Naive thymus-derived CD4-positive, alpha-beta T cell (primary cell): ENCODE data around the gene FBXL16. TPM values are rescaled to one million over a fixed set of nuclear protein-coding genes. Genes with fewer than 3 reads are reported as not detected.
A peak's percentile ranks its signal among the peaks of the same experiment; 100 is the strongest.

Experiments used
- ATAC-seq: fragments of 150-1000 bp; cut with Tn5 transposase; 2 replicates; pipeline ENCODE4 v1.10.0; 2021; ENCODE audit warnings: mild to moderate bottlenecking, moderate library complexity
- CTCF ChIA-PET: fragments of 350-600 bp; sonication (Branson Sonifier 250); formaldehyde crosslinking; loops from one replicate; lab custom pipeline; 2021; ENCODE audit warnings: antibody characterized with exemption; lab: Charles Lee
- POLR2A ChIA-PET: fragments of 350-600 bp; sonication (Branson Sonifier 250); formaldehyde crosslinking; loops from one replicate; lab custom pipeline; 2021; ENCODE audit warnings: antibody characterized with exemption, inconsistent platforms; lab: Charles Lee
- DNase-seq, 9 donors: peaks; one replicate each; pipeline versions ENCODE4 v3.0.0 to v3.0.0-alpha.2; 2020 to 2022; ENCODE audit warnings: mixed read lengths in 1 of 9
- H3K27ac ChIP-seq: one replicate; pipeline ENCODE4 v1.7.0; 2013; ENCODE audit warnings: mild to moderate bottlenecking, low read depth, low read length, moderate library complexity
- H3K27me3 ChIP-seq, 2 donors: one replicate each; pipeline ENCODE4 v1.7.0; 2013; ENCODE audit warnings: low read length in 2 of 2, mild to moderate bottlenecking in 2 of 2, moderate library complexity in 2 of 2; ENCODE audit not compliant: control insufficient read depth in 2 of 2, insufficient read depth in 2 of 2
- H3K36me3 ChIP-seq, 3 experiments: 1 replicate in 2 of 3; 2 replicates in 1 of 3; pipeline ENCODE4 v1.7.0; 2013; ENCODE audit warnings: low read length in 3 of 3, mild to moderate bottlenecking in 3 of 3, moderate library complexity in 1 of 3; ENCODE audit not compliant: insufficient read depth in 3 of 3, control insufficient read depth in 2 of 3
- H3K4me1 ChIP-seq, 2 donors: one replicate each; pipeline ENCODE4 v1.7.0; 2013; ENCODE audit warnings: low read length in 2 of 2, mild to moderate bottlenecking in 2 of 2, moderate library complexity in 1 of 2; ENCODE audit not compliant: control insufficient read depth in 2 of 2, insufficient read depth in 2 of 2
- H3K4me3 ChIP-seq: 2 replicates; pipeline ENCODE4 v1.7.0; 2013; ENCODE audit warnings: mild to moderate bottlenecking, low read length
- H3K9me3 ChIP-seq, 3 experiments: 1 replicate in 2 of 3; 2 replicates in 1 of 3; pipeline ENCODE4 v1.7.0; 2013; ENCODE audit warnings: low read length in 3 of 3; ENCODE audit not compliant: control insufficient read depth in 2 of 3
- H3K27ac Mint-ChIP-seq, 9 donors: one replicate each; pipeline ENCODE4 v1.8.0; 2020 to 2022; ENCODE audit warnings: mixed read lengths in 9 of 9, mild to moderate bottlenecking in 8 of 9, moderate library complexity in 5 of 9, inconsistent platforms in 2 of 9
- H3K27me3 Mint-ChIP-seq, 5 donors: one replicate each; pipeline ENCODE4 v1.8.0; 2021 to 2022; ENCODE audit warnings: mixed read lengths in 5 of 5, mild to moderate bottlenecking in 1 of 5
- H3K36me3 Mint-ChIP-seq, 5 donors: one replicate each; pipeline ENCODE4 v1.8.0; 2020 to 2022; ENCODE audit warnings: mixed read lengths in 5 of 5, mild to moderate bottlenecking in 3 of 5, inconsistent platforms in 1 of 5
- H3K4me1 Mint-ChIP-seq, 7 donors: one replicate each; pipeline ENCODE4 v1.8.0; 2020 to 2022; ENCODE audit warnings: mixed read lengths in 7 of 7, mild to moderate bottlenecking in 3 of 7, inconsistent platforms in 1 of 7
- H3K4me3 Mint-ChIP-seq, 10 donors: one replicate each; pipeline ENCODE4 v1.8.0; 2020 to 2022; ENCODE audit warnings: mild to moderate bottlenecking in 10 of 10, mixed read lengths in 10 of 10, moderate library complexity in 6 of 10, inconsistent platforms in 2 of 10
- H3K9me3 Mint-ChIP-seq, 11 donors: one replicate each; pipeline ENCODE4 v1.8.0; 2020 to 2022; ENCODE audit warnings: mixed read lengths in 11 of 11, mild to moderate bottlenecking in 4 of 11, inconsistent platforms in 1 of 11, moderate library complexity in 1 of 11
- intact Hi-C, 2 donors: fragments of 100-400 bp; cut with micrococcal nuclease; formaldehyde crosslinking; loops; one replicate each; pipeline ENCODE4 v1.15.1; 2023
- polyA plus RNA-seq, 2 donors: library from polyadenylated mRNA; unstranded; fragments of 300-500 nt; fragmentation: Illumina TruSeq; gene quantifications; one replicate each; pipeline ENCODE4 v1.2.3, GENCODE V29; 2021
- total RNA-seq, 6 experiments: library from RNA in 5 of 6; stranded (reverse) in 5 of 6; gene quantifications; 1 replicate in 5 of 6; 2 replicates in 1 of 6; pipeline ENCODE4 v1.2.3 and lab custom pipeline; 2021 to 2026

The FBXL16 gene
- total and polyA plus RNA-seq, 7 experiments from 2014 or later = 11.1 to 45.4 (median 18.0) TPM

DNA sequence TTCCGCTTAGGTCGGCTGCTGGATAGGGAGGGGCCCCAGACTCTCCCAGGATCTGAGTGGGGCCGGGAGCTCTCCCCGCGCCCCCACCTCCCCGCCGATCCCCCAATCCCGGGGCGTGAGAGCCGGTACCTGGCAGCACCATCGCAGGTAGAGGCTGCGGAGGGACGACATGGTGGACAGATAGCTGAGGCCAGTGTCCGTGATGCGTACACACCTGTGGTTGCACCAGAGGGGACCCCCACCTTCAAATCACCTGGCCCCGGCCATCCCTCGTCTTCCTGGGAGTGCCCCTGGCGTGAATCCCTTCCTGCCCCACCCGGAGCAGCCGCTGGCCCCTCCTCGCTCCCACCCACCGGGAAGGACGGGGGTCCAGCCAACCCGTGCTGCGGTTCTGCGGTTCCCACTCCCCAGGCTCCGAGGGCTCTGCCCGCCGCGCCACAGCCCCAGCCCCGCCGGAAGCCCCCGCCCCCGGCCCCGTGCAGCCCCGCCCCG is 10.7 kb downstream of the FBXL16 start:
- Histone ChIP-seq H3K27me3 (no peaks in the 10 kb centered on the region), H3K27ac (peak overlapping the region; percentile 54), H3K9me3 (no peaks in the 10 kb centered on the region), H3K4me1 (peaks cover 16 to 22% of the 10 kb centered on the region in 2 donors), H3K36me3 (no peaks in the 10 kb centered on the region), H3K4me3 (peak overlapping the region; percentile 67)
- intact Hi-C loops = loop anchor here (1.0 to 5.0 kb wide), 5 partner anchors 11 to 92 kb away; partner anchors contain the start of genes CHTF18 (in 1 of the 2), JMJD8 (in 1 of the 2), METRN (in 1 of the 2) and RHOT2 (in 1 of the 2)
- ChIA-PET CTCF (interaction anchor here (0.9 to 2.0 kb wide), 3 partner anchors 17 to 28 kb away, joined by 3 to 11 read pairs (median 4); no protein-coding TSS in a partner anchor), POLR2A (interaction anchor here (0.6 to 2.4 kb wide), 23 partner anchors 8 to 1270 kb away, joined by 3 to 24 read pairs (median 7); partner anchors contain the start of genes ANTKMT, CCDC78, CHTF18 and CIAO3)
- Mint-ChIP-seq H3K27ac (peak overlapping the region in 2 of 9 donors; percentile 79 to 81), H3K4me3 (peak overlapping the region in 9 of 10 donors; percentile 3 to 86 (median 76)), H3K9me3 (peaks cover 0 to 2% (median 0%) of the 10 kb centered on the region in 11 donors), H3K36me3 (peaks cover 0 to 4% (median 0%) of the 10 kb centered on the region in 5 donors), H3K4me1 (peaks cover 4 to 43% (median 24%) of the 10 kb centered on the region in 7 donors), H3K27me3 (peaks cover 0 to 19% (median 0%) of the 10 kb centered on the region in 5 donors)
- DNase-seq (no peak), ATAC-seq (no peak)

DNA sequence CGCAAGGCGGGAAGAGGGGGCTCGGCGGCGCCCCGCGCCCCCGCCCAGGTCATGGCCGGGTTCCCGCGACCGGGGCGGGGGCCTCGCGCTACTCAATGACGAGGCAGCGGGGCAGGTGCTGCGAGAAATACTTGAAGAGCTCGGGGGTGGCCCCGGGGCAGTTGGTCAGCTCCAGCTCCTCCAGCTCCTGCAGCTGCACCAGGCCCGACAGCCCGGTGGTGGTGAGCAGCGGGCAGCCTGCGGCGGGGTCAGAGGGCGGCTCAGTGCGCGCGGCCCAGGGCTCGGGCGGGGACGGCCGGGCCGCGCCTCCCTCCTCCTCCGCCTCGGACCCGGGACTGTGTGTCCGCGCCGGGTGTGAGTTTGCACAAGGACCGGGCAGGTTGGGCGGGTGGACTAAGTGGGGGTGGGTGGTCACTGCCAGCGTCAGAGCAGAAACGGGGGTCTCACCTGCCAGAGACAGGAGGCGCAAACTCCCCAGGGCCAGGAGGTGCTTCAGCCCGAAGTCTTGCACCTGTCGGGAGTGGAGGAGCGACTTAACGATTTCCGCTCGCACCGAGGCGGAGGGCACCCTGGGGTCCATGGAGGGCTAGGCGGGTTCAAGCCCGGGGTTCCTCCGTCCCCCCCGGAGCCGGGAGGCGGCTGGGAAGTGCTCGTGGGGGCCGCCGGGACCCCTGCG is 11.3 kb downstream of the FBXL16 start:
- POLR2A ChIA-PET = interaction anchor here (2.0 to 2.4 kb wide), 8 partner anchors 10 to 94 kb away, joined by 5 to 24 read pairs (median 12); partner anchors contain the start of genes CHTF18, CIAO3, JMJD8 and METTL26
- peaks cover 4 to 43% (median 26%) of the 10 kb centered on the region in 7 donors for H3K4me1 Mint-ChIP-seq

DNA sequence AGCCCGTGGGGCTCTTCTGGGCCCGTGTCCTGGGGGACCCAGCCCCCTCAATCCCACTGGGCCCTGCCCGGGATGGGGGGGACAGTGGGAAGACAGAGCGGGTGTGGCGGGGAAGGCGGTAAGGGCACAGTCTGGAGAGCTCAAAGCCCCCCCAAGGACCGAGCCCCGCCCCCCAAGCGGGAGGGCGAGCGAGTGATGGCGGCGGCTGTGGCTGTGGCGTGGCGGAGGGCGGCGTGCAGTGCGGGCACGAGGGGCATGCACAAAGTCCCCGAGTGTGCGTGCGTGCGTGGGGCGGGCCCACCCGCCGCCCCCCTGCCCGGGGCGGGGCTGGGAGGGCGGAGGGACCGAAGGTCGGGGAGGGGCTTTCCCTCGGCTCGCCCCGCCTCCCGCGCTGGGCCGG is 11.8 kb downstream of the FBXL16 start:
- H3K9me3 Mint-ChIP-seq = peaks cover 0 to 2% (median 0%) of the 10 kb centered on the region in 11 donors
- H3K27me3 Mint-ChIP-seq = peaks cover 0 to 19% (median 0%) of the 10 kb centered on the region in 5 donors
- CTCF ChIA-PET = no interaction called here
- POLR2A ChIA-PET = interaction anchor here (0.6 to 2.3 kb wide), 3 partner anchors 9 to 25 kb away, joined by 3 to 15 read pairs (median 12); partner anchors contain the start of genes JMJD8 and STUB1
- peaks cover 0 to 4% (median 0%) of the 10 kb centered on the region in 5 donors for H3K36me3 Mint-ChIP-seq
- DNase-seq (no peak), ATAC-seq (peak; percentile 44)
- H3K4me3 Mint-ChIP-seq = peak overlapping the region in 6 of 10 donors; percentile 6 to 83 (median 33)
- no peaks in the 10 kb centered on the region for H3K9me3 ChIP-seq
- intact Hi-C loops = no loop called here
- no peak overlapping the region for H3K27ac Mint-ChIP-seq
- H3K4me1 Mint-ChIP-seq = peaks cover 4 to 47% (median 28%) of the 10 kb centered on the region in 7 donors
- H3K4me1 ChIP-seq = peaks cover 11 to 27% of the 10 kb centered on the region in 2 donors
- no peaks in the 10 kb centered on the region for H3K27me3 ChIP-seq
- no peak overlapping the region for H3K4me3 ChIP-seq
- no peaks in the 10 kb centered on the region for H3K36me3 ChIP-seq
- H3K27ac ChIP-seq = no peak overlapping the region

More for the DNA sequence above, 11.3 kb downstream of the FBXL16 start:
- Histone ChIP-seq H3K36me3 (no peaks in the 10 kb centered on the region), H3K27me3 (no peaks in the 10 kb centered on the region), H3K9me3 (no peaks in the 10 kb centered on the region), H3K4me3 (peak overlapping the region; percentile 67), H3K27ac (peak overlapping the region; percentile 54), H3K4me1 (peaks cover 16 to 21% of the 10 kb centered on the region in 2 donors)
- Mint-ChIP-seq H3K4me3 (peak overlapping the region; percentile 69 to 86 (median 80)), H3K9me3 (peaks cover 0 to 2% (median 0%) of the 10 kb centered on the region in 11 donors), H3K27me3 (peaks cover 0 to 19% (median 0%) of the 10 kb centered on the region in 5 donors), H3K27ac (peak overlapping the region in 1 of 9 donors; percentile 29), H3K36me3 (peaks cover 0 to 4% (median 0%) of the 10 kb centered on the region in 5 donors)
- no peak for ATAC-seq
- intact Hi-C loops = no loop called here
- peak in 1 of 9 donors; percentile 44 for DNase-seq
- CTCF ChIA-PET = no interaction called here

DNA sequence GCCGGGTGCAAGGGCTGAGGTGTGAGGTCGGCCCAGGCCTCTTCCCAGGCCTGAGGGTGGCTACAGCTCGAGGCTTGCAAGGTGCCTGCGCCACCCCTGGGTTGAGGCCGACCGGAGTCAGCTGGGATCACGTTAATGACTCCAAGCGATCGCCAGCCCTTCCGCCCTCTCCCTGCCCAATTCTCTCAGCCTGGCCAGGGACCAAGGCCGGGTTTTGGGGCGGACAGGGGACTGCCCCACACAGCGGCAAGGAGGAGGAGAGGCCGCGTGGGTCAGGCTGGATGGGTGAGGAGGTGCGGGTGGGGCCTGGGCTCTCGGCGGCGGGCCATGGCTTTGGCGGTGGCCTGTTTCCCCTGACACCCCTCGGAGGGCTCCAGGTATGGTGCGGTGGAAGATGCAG is 12.2 kb downstream of the FBXL16 start:
- ChIA-PET POLR2A (interaction anchor here (0.6 to 2.1 kb wide), 4 partner anchors 9 to 24 kb away, joined by 3 to 12 read pairs (median 4); partner anchors contain the start of genes JMJD8, RHBDL1 and STUB1), CTCF (no interaction called here)
- intact Hi-C loops = no loop called here

DNA sequence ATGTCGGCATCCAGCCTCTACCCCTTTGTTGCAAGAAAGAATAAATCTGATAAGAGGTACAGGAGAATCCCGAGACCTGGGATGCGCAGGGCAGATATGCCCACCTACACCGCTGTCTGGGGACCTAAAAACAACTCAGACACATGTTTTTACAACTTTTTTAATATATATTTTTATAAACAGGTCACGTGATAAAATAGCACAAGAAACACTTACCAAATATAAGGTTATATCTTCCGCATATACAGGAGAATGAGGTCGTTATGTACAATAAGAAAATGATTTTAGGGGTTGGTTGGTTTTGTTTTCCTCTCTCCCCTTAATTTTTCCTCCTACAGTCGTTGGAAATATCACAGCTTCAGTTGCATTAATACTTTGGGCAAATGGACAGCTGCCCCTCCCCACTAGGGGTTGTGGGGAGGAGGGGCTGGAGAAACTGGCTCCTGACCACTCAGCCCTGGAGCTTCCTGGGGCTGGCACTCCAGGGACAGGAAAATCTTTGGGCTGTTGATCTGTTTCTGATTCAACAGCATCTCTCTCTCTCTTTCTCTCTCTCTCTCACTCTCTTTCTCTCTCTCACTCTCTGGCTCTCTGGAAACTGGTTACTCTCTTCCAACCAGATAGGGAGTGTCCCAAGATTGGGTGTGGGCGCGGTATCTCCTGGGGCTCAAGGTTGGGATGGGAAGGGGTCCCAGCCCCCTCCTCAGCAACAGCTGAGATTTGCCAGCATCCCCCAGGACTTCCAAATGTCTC is 13.1 kb downstream of the FBXL16 start:
- Mint-ChIP-seq H3K27ac (peak overlapping the region in 7 of 9 donors; percentile 41 to 89 (median 63)), H3K27me3 (peaks cover 0 to 19% (median 0%) of the 10 kb centered on the region in 5 donors), H3K4me3 (peak overlapping the region; percentile 13 to 93 (median 46)), H3K4me1 (peaks cover 4 to 51% (median 30%) of the 10 kb centered on the region in 7 donors), H3K36me3 (peaks cover 0 to 4% (median 0%) of the 10 kb centered on the region in 5 donors), H3K9me3 (peaks cover 0 to 2% (median 0%) of the 10 kb centered on the region in 11 donors)
- no peaks in the 10 kb centered on the region for H3K27me3 ChIP-seq
- CTCF ChIA-PET = no interaction called here
- peaks cover 0 to 6% (median 0%) of the 10 kb centered on the region in 3 experiments for H3K36me3 ChIP-seq
- DNase-seq (no peak), ATAC-seq (no peak)
- H3K4me1 ChIP-seq = peaks cover 11 to 30% of the 10 kb centered on the region in 2 donors
- H3K27ac ChIP-seq = no peak overlapping the region
- no peaks in the 10 kb centered on the region for H3K9me3 ChIP-seq
- H3K4me3 ChIP-seq = no peak overlapping the region
- POLR2A ChIA-PET = interaction anchor here (0.7 to 2.1 kb wide), 3 partner anchors 8 to 17 kb away, joined by 3 to 12 read pairs (median 4); partner anchors contain the start of genes JMJD8, RHBDL1 and STUB1
- intact Hi-C loops = no loop called here

More for the DNA sequence above, 12.2 kb downstream of the FBXL16 start:
- Mint-ChIP-seq H3K27ac (peak overlapping the region in 1 of 9 donors; percentile 12), H3K9me3 (peaks cover 0 to 2% (median 0%) of the 10 kb centered on the region in 11 donors), H3K4me1 (peaks cover 4 to 51% (median 30%) of the 10 kb centered on the region in 7 donors), H3K4me3 (peak overlapping the region in 7 of 10 donors; percentile 6 to 83 (median 23)), H3K36me3 (peaks cover 0 to 4% (median 0%) of the 10 kb centered on the region in 5 donors), H3K27me3 (peaks cover 0 to 19% (median 0%) of the 10 kb centered on the region in 5 donors)
- Histone ChIP-seq H3K9me3 (no peaks in the 10 kb centered on the region), H3K27me3 (no peaks in the 10 kb centered on the region), H3K36me3 (no peaks in the 10 kb centered on the region), H3K4me1 (peaks cover 11 to 30% of the 10 kb centered on the region in 2 donors), H3K4me3 (no peak overlapping the region), H3K27ac (no peak overlapping the region)
- no peak for ATAC-seq
- DNase-seq = no peak
